CD4-positive, CD25-positive, alpha-beta regulatory T cell (primary cell): ENCODE results near the gene TSPAN15. TPM values are rescaled to one million over a fixed set of nuclear protein-coding genes. Genes with fewer than 3 reads are reported as not detected.

Source experiments
- ATAC-seq, 2 donors: fragments of 150-1000 bp; cut with Tn5 transposase; one replicate each; pipeline ENCODE4 v1.10.0; 2021; ENCODE audit warnings: low read depth in 2 of 2, moderate number of reproducible peaks in 2 of 2, moderate library complexity in 1 of 2
- DNase-seq, 3 donors: peaks; one replicate each; pipeline versions ENCODE4 v3.0.0 to v3.0.0-alpha.2; 2012 to 2022; ENCODE audit warnings: mixed read lengths in 1 of 3
- H3K27ac ChIP-seq: one replicate; pipeline ENCODE4 v1.7.0; 2013; ENCODE audit warnings: mild to moderate bottlenecking, low read length; ENCODE audit not compliant: insufficient read depth, poor library complexity, severe bottlenecking
- H3K27me3 ChIP-seq: one replicate; pipeline ENCODE4 v1.7.0; 2013; ENCODE audit warnings: low read length; ENCODE audit not compliant: control insufficient read depth, insufficient read depth
- H3K36me3 ChIP-seq: one replicate; pipeline ENCODE4 v1.7.0; 2013; ENCODE audit warnings: mild to moderate bottlenecking, low read length, moderate library complexity; ENCODE audit not compliant: control insufficient read depth, insufficient read depth
- H3K4me1 ChIP-seq: 2 replicates; pipeline ENCODE4 v1.7.0; 2013; ENCODE audit warnings: mild to moderate bottlenecking, low read length; ENCODE audit not compliant: insufficient read depth, control insufficient read depth, poor library complexity, severe bottlenecking
- H3K4me3 ChIP-seq: one replicate; pipeline ENCODE4 v1.7.0; 2013; ENCODE audit warnings: low read depth, mild to moderate bottlenecking, low read length, moderate library complexity
- H3K9me3 ChIP-seq, 2 experiments: 1 replicate in 1 of 2; 2 replicates in 1 of 2; pipeline ENCODE4 v1.7.0; 2013; ENCODE audit warnings: low read length in 2 of 2, mild to moderate bottlenecking in 1 of 2, moderate library complexity in 1 of 2; ENCODE audit not compliant: control insufficient read depth in 2 of 2
- H3K27ac Mint-ChIP-seq, 3 donors: one replicate each; pipeline ENCODE4 v1.8.0; 2020 to 2022; ENCODE audit warnings: mild to moderate bottlenecking in 3 of 3, mixed read lengths in 3 of 3, moderate library complexity in 2 of 3
- H3K27me3 Mint-ChIP-seq: one replicate; pipeline ENCODE4 v1.8.0; 2022; ENCODE audit warnings: mild to moderate bottlenecking, mixed read lengths
- H3K36me3 Mint-ChIP-seq: one replicate; pipeline ENCODE4 v1.8.0; 2020; ENCODE audit warnings: mixed read lengths
- H3K4me1 Mint-ChIP-seq, 4 donors: one replicate each; pipeline ENCODE4 v1.8.0; 2020 to 2022; ENCODE audit warnings: mixed read lengths in 4 of 4, mild to moderate bottlenecking in 1 of 4
- H3K4me3 Mint-ChIP-seq, 4 donors: one replicate each; pipeline ENCODE4 v1.8.0; 2020 to 2022; ENCODE audit warnings: mild to moderate bottlenecking in 4 of 4, mixed read lengths in 4 of 4, moderate library complexity in 3 of 4
- H3K9me3 Mint-ChIP-seq, 7 donors: one replicate each; pipeline ENCODE4 v1.8.0; 2020 to 2022; ENCODE audit warnings: mixed read lengths in 7 of 7, mild to moderate bottlenecking in 3 of 7, moderate library complexity in 2 of 7
- polyA plus RNA-seq, 4 donors: library from polyadenylated mRNA; unstranded; fragments of 300-500 nt; fragmentation: Illumina TruSeq; gene quantifications; one replicate each; pipeline ENCODE4 v1.2.3, GENCODE V29; 2021
- total RNA-seq: library from RNA; stranded (reverse); gene quantifications from one replicate; pipeline ENCODE4 v1.2.3, GENCODE V29; 2022

TSPAN15 gene
- total and polyA plus RNA-seq, 5 donors from 2014 or later = 1.5 to 6.0 (median 3.4) TPM

DNA sequence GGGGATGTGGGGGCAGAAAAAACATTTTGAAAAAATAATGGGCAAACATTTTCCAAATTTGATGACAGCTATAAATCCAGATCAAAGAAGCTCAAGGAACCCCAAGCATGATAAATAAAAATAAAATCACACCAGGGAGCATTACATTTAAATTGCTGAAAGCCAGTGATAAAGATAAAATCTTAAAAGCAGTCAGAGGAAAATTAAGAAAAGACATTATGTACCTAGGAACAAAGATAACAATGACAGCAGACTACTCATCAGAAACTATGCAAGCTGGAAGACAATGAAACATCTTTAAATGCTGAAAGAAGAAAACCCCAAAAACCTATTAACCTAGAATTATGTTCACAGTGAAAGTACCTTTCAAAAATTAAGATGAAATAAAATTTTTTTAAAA, 98.7 kb downstream of the TSPAN15 start:
- H3K36me3 Mint-ChIP-seq = no peaks in the 10 kb centered on the region
- H3K27ac Mint-ChIP-seq = no peak overlapping the region
- H3K4me1 Mint-ChIP-seq = no peaks in the 10 kb centered on the region
- no peak overlapping the region for H3K27ac ChIP-seq
- no peak for DNase-seq
- no peaks in the 10 kb centered on the region for H3K27me3 Mint-ChIP-seq
- ATAC-seq = no peak
- no peaks in the 10 kb centered on the region for H3K4me1 ChIP-seq
- peaks cover 20 to 33% of the 10 kb centered on the region in 2 experiments for H3K9me3 ChIP-seq
- H3K4me3 Mint-ChIP-seq = no peak overlapping the region
- H3K36me3 ChIP-seq = no peaks in the 10 kb centered on the region
- H3K27me3 ChIP-seq = peaks cover 2% of the 10 kb centered on the region
- H3K9me3 Mint-ChIP-seq = peaks cover 1 to 36% (median 12%) of the 10 kb centered on the region in 7 donors
- H3K4me3 ChIP-seq = no peak overlapping the region

DNA sequence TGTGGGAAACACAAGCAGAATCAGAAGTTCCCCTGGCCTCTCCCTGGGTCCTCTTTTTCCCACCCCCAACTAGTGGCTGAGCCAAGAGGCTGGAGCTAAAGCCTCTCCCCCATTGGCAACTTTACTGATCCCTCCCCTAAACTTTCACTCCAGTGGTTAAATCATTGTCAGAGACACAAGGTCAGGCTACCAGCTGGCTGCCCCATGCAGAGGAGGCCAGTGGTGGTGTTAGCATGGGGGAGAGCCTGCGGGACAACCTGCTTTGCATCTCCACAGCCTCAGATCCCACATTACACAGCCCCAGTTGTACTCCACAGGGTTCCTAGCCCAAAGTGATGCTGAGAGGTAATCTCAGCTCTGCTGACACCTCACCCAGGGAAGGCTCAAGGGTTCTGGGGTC, 101.0 kb downstream of the TSPAN15 start:
- no peak overlapping the region for H3K4me3 ChIP-seq
- H3K36me3 ChIP-seq = no peaks in the 10 kb centered on the region
- Mint-ChIP-seq H3K9me3 (peaks cover 1 to 36% (median 12%) of the 10 kb centered on the region in 7 donors), H3K4me3 (no peak overlapping the region), H3K4me1 (peaks cover 0 to 6% (median 0%) of the 10 kb centered on the region in 4 donors), H3K36me3 (no peaks in the 10 kb centered on the region), H3K27ac (no peak overlapping the region), H3K27me3 (peaks cover 4% of the 10 kb centered on the region)
- DNase-seq (no peak), ATAC-seq (no peak)
- no peaks in the 10 kb centered on the region for H3K4me1 ChIP-seq
- H3K27ac ChIP-seq = no peak overlapping the region
- peaks cover 2% of the 10 kb centered on the region for H3K27me3 ChIP-seq
- peaks cover 20 to 33% of the 10 kb centered on the region in 2 experiments for H3K9me3 ChIP-seq

DNA sequence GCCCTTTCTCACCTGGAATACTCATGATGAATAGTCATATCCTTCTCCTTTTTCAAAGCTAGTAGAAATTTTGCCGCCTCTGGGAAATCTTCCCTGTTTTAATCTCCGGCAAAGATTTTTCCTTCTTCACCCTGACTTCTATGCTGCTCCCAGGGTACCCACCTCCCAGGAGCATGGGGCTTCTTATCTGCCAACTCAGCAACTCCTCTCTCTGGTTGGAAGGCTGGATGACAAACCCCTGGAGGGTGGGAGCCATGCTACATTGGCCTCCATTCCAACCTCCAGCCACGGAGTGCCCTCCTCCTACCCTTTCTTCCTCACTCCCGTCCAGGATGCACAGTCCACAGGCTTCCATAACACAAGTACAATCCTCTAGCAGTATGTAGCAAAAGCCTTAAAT, 102.1 kb downstream of the TSPAN15 start:
- Mint-ChIP-seq H3K27me3 (peaks cover 4% of the 10 kb centered on the region), H3K27ac (no peak overlapping the region), H3K9me3 (peaks cover 1 to 30% (median 12%) of the 10 kb centered on the region in 7 donors), H3K4me1 (peaks cover 3 to 7% (median 5%) of the 10 kb centered on the region in 4 donors), H3K4me3 (no peak overlapping the region), H3K36me3 (no peaks in the 10 kb centered on the region)
- peaks cover 2% of the 10 kb centered on the region for H3K27me3 ChIP-seq
- H3K36me3 ChIP-seq = no peaks in the 10 kb centered on the region
- no peak overlapping the region for H3K27ac ChIP-seq
- H3K4me3 ChIP-seq = no peak overlapping the region
- peaks cover 4% of the 10 kb centered on the region for H3K4me1 ChIP-seq
- ATAC-seq (no peak), DNase-seq (no peak)
- peaks cover 20 to 30% of the 10 kb centered on the region in 2 experiments for H3K9me3 ChIP-seq

DNA sequence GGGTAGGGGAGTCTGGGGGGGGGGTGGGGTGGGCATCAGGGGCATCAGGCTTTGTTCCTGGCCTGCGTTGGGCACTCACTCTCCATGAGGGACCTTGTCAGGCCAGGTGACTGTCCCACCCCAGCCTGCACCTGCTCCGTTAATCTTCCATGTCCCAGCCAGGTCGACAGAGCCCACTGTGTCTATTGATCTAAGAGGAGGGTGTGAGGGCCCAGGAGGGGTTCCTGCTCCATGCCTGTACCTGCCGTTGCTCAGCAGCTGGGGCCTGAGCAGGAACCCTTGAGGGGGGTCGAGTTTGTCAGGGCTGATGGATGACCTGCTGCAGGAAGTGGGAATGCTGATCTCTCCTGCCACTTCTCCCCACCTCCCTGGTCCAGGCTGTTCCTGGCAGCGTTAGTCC, 103.3 kb downstream of the TSPAN15 start:
- no peak overlapping the region for H3K27ac Mint-ChIP-seq
- Histone ChIP-seq H3K4me3 (no peak overlapping the region), H3K36me3 (no peaks in the 10 kb centered on the region), H3K27me3 (no peaks in the 10 kb centered on the region), H3K27ac (no peak overlapping the region), H3K4me1 (peaks cover 15% of the 10 kb centered on the region), H3K9me3 (peaks cover 14 to 17% of the 10 kb centered on the region in 2 experiments)
- DNase-seq (no peak), ATAC-seq (no peak)
- no peaks in the 10 kb centered on the region for H3K36me3 Mint-ChIP-seq
- H3K4me1 Mint-ChIP-seq = peaks cover 6 to 20% (median 10%) of the 10 kb centered on the region in 4 donors
- H3K9me3 Mint-ChIP-seq = peaks cover 1 to 18% (median 8%) of the 10 kb centered on the region in 7 donors
- H3K27me3 Mint-ChIP-seq = peaks cover 6% of the 10 kb centered on the region
- H3K4me3 Mint-ChIP-seq = no peak overlapping the region

Other genes starting within 250 kb of the TSPAN15 start
- 11.1 TPM for gene HKDC1, start 231.1 kb upstream of the TSPAN15 start, total RNA-seq
- 1 to 10 TPM; 2.2 to 6.2 (median 4.4) TPM for gene HKDC1, start 231.1 kb upstream of the TSPAN15 start, polyA plus RNA-seq
- 86.4 TPM for gene HK1, start 173.0 kb upstream of the TSPAN15 start, total RNA-seq
- gene HK1, start 173.0 kb upstream of the TSPAN15 start, polyA plus RNA-seq = 100 to 1,000 TPM in 3 of 4 donors, 10 to 100 TPM in 1; 95.6 to 115 (median 106) TPM
- gene TACR2, start 34.5 kb upstream of the TSPAN15 start, total RNA-seq = not detected
- under 1 TPM in 2 of 4 donors, not detected in 2; 0.13 to 0.14 TPM for gene TACR2, start 34.5 kb upstream of the TSPAN15 start, polyA plus RNA-seq
- not detected for gene NEUROG3, start 122.0 kb downstream of the TSPAN15 start, total RNA-seq
- gene NEUROG3, start 122.0 kb downstream of the TSPAN15 start, polyA plus RNA-seq = not detected
- gene FAM241B, start 178.8 kb downstream of the TSPAN15 start, total RNA-seq = 9.7 TPM
- gene FAM241B, start 178.8 kb downstream of the TSPAN15 start, polyA plus RNA-seq = 10 to 100 TPM; 14.8 to 21.2 (median 17.7) TPM